Measurements from ENCODE around the gene DDR2.
"Not testable (repeated sequence)": the region's sequence is repeated elsewhere in the genome, so short reads cannot be mapped to it uniquely, and the experiment has no call there.

DDR2 gene

GRCh38 chr1:162632217-162632666 is at the start of gene DDR2:
TSS of gene DDR2 (plus strand) at chr1:162632464. CDS start at chr1:162719064, 86,600 bp downstream.
- no peak within 1 kb of the TSS for H3K4me3 ChIP-seq (ENCODE audit: low read depth, low read length)
- TF ChIP-seq MAX (IDR thresholded peaks at IDR 0.05; ENCODE audit: low read depth, low read length) (no peak), POLR2A (IDR thresholded peaks at IDR 0.05; ENCODE audit: extremely low read depth, insufficient read length) (no peak), MYC (IDR thresholded peaks at IDR 0.05; ENCODE audit: low read depth, low read length) (no peak), CTCF (IDR thresholded peaks at IDR 0.05; ENCODE audit: low read depth, low read length) (no peak)
- no peak for DNase-seq (ENCODE audit: low read depth)

- not testable (repeated sequence) for DNase-seq (ENCODE audit: low read depth); H3K4me3 ChIP-seq (ENCODE audit: low read depth, low read length)
Observed at GRCh38 chr1:162582901-162583300, 49.4 kb upstream of the DDR2 start.

DNA sequence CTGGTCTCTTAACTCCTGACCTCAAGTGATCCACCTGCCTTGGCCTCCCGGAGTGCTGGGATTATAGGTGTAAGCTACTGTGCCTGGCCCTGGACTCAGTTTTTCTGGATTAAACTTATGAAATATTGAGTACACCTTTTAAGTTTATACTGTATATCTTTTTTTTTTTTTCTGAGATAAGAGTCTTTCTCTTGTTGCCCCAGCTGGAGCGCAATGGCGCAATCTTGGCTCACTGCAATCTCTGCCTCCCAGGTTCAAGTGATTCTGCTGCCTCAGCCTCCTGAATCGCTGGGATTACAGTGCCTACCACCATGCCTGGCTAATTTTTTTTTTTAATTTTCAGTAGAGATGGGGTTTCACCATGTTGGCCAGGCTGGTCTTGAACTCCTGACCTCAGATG is 47.2 kb upstream of the DDR2 start:
- DNase-seq (ENCODE audit: low read depth), result not testable (repeated sequence)

GRCh38 chr1:162587347-162587746 is 44.9 kb upstream of the DDR2 start:
- DNase-seq (ENCODE audit: low read depth), result no peak
- TF ChIP-seq CTCF (IDR thresholded peaks at IDR 0.05; ENCODE audit: low read depth, low read length) (no peak), POLR2A (IDR thresholded peaks at IDR 0.05; ENCODE audit: extremely low read depth, insufficient read length) (no peak), MYC (IDR thresholded peaks at IDR 0.05; ENCODE audit: low read depth, low read length) (no peak), MAX (IDR thresholded peaks at IDR 0.05; ENCODE audit: low read depth, low read length) (no peak)

More for the DNA sequence above, 47.2 kb upstream of the DDR2 start:
- not testable (repeated sequence) for H3K4me3 ChIP-seq (ENCODE audit: low read depth, low read length)

GRCh38 chr1:162587761-162588260 is 44.5 kb upstream of the DDR2 start:
- DNase-seq (ENCODE audit: low read depth), result no peak
- H3K4me3 ChIP-seq (ENCODE audit: low read depth, low read length), result no peak overlapping the region
- TF ChIP-seq MAX (IDR thresholded peaks at IDR 0.05; ENCODE audit: low read depth, low read length), result no peak
- no peak for TF ChIP-seq CTCF (IDR thresholded peaks at IDR 0.05; ENCODE audit: low read depth, low read length)
- TF ChIP-seq POLR2A (IDR thresholded peaks at IDR 0.05; ENCODE audit: extremely low read depth, insufficient read length), result no peak
- TF ChIP-seq MYC (IDR thresholded peaks at IDR 0.05; ENCODE audit: low read depth, low read length), result no peak

More at GRCh38 chr1:162587347-162587746, 44.9 kb upstream of the DDR2 start:
- no peak overlapping the region for H3K4me3 ChIP-seq (ENCODE audit: low read depth, low read length)

- TF ChIP-seq MAX (IDR thresholded peaks at IDR 0.05; ENCODE audit: low read depth, low read length), result no peak
- TF ChIP-seq CTCF (IDR thresholded peaks at IDR 0.05; ENCODE audit: low read depth, low read length), result no peak
- TF ChIP-seq POLR2A (IDR thresholded peaks at IDR 0.05; ENCODE audit: extremely low read depth, insufficient read length), result no peak
- TF ChIP-seq MYC (IDR thresholded peaks at IDR 0.05; ENCODE audit: low read depth, low read length), result no peak
- no peak for DNase-seq (ENCODE audit: low read depth)
- H3K4me3 ChIP-seq (ENCODE audit: low read depth, low read length), result no peak overlapping the region
Observed at GRCh38 chr1:162590101-162590500, 42.2 kb upstream of the DDR2 start.

DNA sequence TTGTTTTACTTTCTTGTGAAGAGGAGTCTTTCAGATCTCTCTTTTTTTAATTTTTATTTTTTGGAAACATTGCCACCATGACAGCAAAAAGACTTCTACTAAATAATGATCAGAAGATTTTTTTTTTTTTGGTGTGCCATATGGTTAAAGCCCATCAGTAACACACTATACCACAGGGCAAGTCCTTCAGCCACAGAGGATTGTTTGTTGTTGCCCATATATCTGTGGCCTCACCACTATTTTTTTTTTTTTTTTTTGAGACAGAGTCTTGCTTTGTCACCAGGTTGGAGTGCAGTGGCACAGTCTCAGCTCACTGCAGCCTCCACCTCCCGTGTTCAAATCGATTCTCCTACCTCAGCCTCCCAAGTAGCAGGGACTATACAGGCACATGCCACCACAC is 41.6 kb upstream of the DDR2 start:
- DNase-seq (ENCODE audit: low read depth), result no peak
- H3K4me3 ChIP-seq (ENCODE audit: low read depth, low read length), result no peak overlapping the region
- TF ChIP-seq MAX (IDR thresholded peaks at IDR 0.05; ENCODE audit: low read depth, low read length) (no peak), MYC (IDR thresholded peaks at IDR 0.05; ENCODE audit: low read depth, low read length) (no peak), CTCF (IDR thresholded peaks at IDR 0.05; ENCODE audit: low read depth, low read length) (no peak), POLR2A (IDR thresholded peaks at IDR 0.05; ENCODE audit: extremely low read depth, insufficient read length) (no peak)
